Lower leg skin (tissue), 3 donors: ENCODE results near the gene WDR27.

Experiments used
- POLR2A ChIP-seq, 2 donors: fragments of 450-650 bp; IDR thresholded peaks; one replicate each; pipeline ENCODE4 v1.6.1; 2016 to 2017; ENCODE audit warnings: antibody characterized with exemption in 2 of 2, mild to moderate bottlenecking in 1 of 2, moderate library complexity in 1 of 2
- TF ChIP-seq, protein P1 (sequence below), 3 donors: fragments of 450-650 bp; IDR thresholded peaks; one replicate each; pipeline ENCODE4 v1.5.1; 2016; ENCODE audit warnings: antibody characterized with exemption in 3 of 3, mild to moderate bottlenecking in 3 of 3, moderate library complexity in 2 of 3

GRCh38 chr6:169411296-169411695 is 290.5 kb downstream of the WDR27 start:
- TF ChIP-seq POLR2A (IDR thresholded peaks at IDR 0.05): no peak
- TF ChIP-seq, protein P1, sequence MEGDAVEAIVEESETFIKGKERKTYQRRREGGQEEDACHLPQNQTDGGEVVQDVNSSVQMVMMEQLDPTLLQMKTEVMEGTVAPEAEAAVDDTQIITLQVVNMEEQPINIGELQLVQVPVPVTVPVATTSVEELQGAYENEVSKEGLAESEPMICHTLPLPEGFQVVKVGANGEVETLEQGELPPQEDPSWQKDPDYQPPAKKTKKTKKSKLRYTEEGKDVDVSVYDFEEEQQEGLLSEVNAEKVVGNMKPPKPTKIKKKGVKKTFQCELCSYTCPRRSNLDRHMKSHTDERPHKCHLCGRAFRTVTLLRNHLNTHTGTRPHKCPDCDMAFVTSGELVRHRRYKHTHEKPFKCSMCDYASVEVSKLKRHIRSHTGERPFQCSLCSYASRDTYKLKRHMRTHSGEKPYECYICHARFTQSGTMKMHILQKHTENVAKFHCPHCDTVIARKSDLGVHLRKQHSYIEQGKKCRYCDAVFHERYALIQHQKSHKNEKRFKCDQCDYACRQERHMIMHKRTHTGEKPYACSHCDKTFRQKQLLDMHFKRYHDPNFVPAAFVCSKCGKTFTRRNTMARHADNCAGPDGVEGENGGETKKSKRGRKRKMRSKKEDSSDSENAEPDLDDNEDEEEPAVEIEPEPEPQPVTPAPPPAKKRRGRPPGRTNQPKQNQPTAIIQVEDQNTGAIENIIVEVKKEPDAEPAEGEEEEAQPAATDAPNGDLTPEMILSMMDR (IDR thresholded peaks at IDR 0.05): no peak
